Measurements from ENCODE around the gene MAP4K5.

DNA sequence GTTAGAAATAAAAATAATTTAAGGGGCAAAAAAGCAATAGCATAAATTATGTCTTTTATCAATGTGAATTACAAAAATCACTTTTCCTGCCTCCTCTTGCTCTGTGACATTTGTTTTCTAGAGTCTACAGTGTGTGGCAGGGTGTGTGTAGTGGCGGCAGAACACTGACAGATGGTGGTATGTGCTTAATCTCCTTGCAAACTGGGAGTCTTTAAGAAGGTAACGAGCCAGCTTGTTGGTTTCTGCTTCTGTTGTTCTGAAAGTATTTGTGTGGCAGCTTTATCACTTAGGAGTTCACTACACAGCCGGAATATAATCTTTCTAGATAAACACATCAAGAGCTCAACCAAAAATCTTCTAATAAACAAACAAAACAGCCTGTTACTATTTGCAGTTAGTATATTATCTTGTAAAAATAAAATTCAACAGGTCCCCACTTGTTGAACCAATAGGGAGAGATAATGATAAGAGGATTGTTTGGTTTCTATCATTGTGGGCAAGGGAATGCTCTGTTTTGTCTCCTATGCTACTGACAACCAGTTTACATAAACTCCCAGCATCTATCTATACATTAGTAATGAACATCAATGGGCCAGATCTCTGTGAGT lies 148.6 kb downstream of the MAP4K5 start:
- TF ChIP-seq POLR2A (IDR thresholded peaks at IDR 0.05): no peak
- no peak for TF ChIP-seq CTCF (IDR thresholded peaks at IDR 0.05)
